ENCODE data around the gene EML6. TPM values are rescaled to one million over a fixed set of nuclear protein-coding genes. Genes with fewer than 3 reads are reported as not detected.

The EML6 gene
- polyA plus RNA-seq, 1 donor = 26.8 TPM

DNA sequence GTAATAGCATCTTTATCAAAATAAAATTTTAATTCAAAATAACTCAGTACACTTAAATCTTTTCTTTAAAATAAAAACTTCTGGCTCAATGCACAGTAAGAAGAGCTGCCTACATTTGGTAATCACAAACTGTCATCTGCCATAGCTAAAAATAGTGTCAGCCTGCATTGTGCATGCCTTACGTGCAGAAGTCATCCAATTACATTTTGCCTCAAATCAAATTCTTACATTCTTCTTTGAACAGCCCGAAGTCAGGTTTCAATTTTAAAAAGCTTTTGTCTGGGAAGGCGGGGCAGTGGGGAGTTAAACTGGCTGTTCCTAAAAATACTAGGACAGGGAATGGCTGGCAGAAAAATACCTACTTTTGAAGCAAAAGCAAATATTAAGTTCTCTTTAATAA is 275.7 kb downstream of the EML6 start:
- DNase-seq (ENCODE audit: low read depth) = no peak

DNA sequence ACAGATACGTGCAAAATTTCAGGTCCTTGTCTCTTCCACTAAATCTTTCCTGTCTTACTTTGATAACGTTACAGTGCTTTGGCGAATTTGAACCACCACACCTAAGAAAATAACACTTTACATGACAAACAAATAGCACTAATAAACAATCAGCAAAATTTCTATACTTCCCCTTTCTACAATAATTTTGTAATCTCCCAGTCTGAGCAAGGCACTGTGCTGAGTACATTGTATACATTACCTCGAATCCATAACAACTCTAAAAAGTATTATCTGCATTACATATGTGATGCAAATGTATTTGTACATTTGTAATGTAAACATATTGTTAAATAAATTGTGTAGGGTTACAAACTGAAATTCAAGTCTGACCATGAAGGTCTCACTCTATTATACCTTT is 276.9 kb downstream of the EML6 start:
- DNase-seq (ENCODE audit: low read depth) = no peak

DNA sequence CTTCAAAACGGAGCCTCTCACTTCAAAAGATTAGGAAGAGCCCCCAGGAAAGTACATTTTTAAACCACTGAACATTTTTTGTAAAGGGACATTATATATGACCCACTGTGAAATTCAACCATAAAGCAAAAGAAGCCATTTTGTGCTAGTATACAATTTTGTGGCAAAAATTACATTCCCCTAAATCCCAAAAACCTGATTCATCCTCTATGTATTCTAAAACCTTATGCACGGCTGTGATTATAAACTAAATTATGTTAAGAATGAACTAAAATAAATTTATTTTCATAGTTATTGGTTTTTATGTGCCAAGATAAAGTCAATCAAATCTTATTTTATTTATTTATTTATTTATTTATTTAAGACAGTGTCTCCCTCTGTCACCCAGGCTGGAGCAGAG is 278.3 kb downstream of the EML6 start:
- no peak for DNase-seq (ENCODE audit: low read depth)

DNA sequence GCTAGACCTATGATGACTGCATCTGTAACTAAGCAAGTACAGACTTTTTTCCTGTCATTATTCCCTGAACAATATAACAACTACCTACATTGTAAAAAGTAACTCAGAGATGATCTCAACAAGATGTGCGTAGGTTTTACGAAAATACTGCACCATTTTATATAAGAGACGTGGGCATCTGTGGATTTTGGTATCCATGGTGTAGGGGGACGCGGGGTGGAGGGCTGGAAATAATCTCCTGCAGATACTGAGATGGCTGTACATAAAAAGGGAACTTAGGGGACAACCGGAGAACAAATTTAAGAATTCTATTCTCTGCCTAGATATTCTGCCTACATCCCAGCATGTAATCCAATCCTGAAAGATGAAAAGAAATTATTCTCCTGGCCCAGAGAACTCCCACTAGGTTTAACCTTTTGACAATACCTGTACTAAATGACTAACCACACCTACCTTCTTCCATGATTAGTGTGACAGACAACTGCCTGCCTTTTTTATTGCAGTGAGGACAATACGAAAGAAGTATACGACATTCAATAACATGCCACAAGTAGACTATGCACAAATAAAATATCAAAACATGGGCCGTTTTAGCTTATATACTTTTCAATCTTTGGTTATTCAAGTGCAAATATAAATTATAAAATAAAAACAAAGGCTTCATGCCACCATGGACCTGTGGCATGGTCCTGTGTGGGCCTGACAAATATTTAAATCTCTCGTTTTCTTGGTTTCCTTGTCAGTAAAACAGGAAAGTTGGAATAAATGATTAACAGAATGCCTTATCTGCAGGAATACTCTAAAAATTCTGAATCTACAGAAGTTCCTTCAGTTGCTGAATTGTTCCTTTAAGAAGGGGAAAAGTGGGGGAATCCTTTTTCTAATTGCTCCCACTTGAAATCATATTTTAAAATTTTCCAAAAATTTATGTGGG is 280.5 kb downstream of the EML6 start:
- no peak for DNase-seq (ENCODE audit: low read depth)

DNA sequence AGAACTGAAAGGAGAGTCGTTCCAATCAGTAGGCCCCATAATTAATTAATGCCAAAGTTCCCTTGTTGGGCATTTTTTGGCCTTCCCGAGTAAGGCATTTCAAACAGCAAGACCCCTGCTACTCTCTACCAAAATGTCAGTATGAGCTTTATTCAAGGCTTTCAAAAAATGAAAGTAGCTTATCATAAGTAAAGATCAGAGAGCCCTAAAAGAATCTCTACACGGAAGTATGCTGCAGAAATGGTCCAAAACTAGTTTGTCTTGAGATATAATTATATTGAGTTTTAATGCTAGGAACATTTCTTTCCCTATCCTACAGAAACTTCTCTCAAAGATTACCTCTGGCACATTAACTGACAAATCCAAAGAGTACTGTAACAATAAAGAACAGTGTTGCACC is 282.8 kb downstream of the EML6 start:
- DNase-seq (ENCODE audit: low read depth) = no peak

DNA sequence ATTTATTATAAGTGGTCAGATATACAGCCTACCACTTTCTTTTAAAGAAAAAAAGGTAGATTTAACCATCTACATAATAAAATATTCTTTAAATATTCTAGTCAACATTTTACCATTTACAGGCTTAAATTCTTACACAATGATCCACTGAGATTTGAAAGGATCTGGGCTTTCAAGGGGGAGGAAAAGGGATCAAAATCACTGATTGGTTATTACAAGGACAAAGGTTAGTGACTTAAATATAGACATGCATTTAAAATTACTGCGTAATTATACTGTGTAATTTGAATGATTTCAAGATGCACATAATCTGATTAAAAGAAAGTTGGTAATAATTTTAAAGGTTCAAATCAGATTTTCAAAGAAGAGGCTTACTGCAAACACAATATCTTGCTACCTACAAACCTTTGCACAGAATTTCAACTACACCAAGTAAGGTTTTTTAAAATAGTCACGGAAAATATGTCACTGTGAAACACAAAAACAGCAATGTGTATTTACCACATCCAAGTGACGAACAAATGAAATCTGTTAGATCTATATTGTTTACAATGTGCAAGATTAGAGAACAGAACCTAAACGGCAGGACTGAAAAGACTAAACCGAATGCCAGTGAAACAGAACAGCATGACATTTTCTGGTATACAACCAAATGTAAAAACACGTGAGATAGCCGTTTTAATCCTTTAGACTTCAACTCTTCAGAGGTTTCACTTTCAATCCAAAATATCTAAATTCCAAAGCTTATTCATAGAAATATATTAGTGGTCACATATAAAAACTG is 286.0 kb downstream of the EML6 start:
- no peak for DNase-seq (ENCODE audit: low read depth)

DNA sequence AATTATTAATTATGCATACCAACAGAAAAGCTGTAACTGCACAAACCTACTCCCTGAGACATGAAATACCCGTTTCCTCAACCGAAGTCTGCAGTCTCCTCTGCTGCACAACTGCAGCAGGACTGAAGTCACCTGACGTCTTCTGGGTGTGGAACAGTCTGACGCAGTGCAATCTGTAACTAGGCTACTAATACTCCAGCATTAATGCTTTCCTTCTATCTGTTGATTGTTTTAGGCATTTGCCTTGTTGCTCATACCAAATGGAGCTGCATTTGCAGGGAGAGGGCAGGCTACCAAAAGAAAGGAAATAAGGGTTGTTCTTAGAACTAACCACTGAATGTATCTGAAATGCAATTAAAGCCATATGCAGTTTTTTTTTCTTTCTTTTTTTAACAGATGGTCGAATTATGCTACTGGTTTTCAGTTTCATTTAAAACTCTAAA is 286.7 kb downstream of the EML6 start:
- no peak for DNase-seq (ENCODE audit: low read depth)

DNA sequence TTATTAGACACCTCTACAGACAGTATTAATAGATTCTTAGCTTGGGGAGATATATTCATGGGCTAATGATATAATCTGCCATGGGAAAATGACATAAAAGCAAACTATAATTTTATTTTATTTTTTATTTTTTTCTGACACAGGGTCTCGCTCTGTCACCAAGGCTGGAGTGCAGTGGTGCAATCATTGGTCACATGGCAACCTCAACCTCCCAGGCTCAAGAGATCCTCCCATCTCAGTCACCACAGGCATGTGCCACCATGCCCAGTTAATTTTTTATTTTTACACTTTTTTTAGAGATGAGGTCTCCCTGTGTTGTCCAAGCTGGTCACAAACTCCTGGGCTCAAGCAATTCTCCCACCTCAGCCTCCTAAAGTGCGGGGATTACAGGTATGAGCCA is 287.5 kb downstream of the EML6 start:
- DNase-seq (ENCODE audit: low read depth) = no peak

DNA sequence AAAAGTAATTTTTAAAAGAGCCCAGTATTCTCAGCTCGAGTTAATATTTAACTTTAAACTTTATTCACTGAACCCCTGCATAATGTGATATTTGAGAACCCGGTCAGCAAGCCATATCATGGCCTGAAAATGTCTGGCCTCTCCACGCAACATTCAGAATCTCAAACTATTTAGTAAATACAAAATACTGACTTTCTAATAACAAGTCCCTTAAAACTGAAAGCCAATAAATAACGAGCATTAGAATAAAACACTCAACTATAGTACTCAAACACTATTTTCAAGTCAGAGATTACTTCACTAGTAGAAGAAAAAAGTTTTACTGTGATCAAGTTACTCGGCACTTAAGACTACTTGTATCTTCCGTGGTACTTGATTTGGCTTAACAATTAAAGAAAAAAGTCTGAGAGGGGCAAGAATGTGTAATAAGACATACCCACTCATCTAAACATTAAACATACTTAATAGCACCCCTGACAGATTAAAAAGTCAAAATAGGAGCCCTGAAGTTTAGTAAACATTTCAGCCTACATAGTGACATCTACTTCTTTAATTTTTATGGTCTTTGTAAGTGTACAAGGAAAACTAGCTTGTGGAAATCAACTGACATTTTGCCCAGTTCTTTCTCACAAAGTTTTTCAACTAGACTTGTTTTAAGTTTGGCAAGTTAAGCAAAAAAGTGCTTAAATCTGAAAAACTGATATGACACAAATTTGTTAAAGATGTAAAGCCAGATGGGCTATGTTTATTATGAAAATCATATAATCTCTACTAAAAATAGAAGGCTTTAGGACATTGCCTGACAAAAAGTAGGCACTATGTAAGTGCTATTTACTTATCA is 288.6 kb downstream of the EML6 start:
- no peak for DNase-seq (ENCODE audit: low read depth)

DNA sequence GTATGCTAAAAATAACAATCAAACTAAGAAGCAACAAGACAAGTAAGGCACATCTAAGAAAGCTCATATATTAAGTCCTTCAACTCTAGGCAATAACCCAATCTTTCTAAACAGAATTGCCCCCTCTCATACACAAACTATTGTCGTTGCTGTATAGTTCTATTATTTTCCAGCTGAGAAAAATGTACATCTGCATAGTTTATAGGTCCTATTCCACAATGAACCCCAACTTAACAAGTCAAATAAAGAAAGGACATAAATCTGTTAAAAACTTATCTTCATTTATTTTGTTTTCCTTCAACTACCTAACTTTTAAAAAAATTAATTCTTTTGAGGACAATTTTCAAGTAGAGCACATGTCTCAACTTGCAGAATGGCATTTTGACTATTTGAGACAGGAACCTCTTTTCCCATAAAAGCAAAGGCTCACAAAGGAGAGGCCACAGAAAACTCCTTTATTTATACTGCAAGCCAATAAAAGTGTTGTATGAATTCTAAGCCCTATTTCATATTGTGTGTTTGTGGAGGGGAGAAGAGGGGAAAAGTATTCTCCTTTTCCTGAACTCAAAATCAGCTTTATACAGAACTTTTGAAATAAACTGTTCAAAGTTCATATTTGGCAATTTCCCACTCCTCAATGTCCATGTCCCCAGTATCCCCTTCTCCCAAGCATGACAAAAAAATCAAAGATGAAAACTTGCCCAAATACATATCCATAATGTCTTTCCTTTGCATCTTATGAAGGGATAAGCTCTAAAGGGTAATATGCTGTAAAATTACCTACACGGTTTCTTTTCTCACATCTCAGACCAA is 289.4 kb downstream of the EML6 start:
- DNase-seq (ENCODE audit: low read depth) = no peak

DNA sequence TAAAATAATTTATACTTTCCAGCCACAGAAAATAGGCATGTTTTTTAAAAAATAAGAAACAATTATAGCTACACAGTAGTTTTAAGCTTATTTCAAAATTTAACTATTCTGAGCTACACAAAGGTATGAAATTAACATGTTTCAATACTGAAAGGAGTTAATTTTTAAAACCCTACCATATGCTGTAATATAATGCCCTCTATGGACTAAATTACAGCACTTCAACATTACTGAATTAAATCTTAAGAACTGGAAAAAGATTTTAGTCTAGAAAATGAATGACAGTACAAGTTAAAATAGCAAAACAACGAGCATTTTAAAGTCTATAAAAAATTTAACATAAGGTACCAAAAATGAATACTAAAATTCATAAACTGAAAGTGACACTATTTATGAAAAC is 290.5 kb downstream of the EML6 start:
- no peak for DNase-seq (ENCODE audit: low read depth)

DNA sequence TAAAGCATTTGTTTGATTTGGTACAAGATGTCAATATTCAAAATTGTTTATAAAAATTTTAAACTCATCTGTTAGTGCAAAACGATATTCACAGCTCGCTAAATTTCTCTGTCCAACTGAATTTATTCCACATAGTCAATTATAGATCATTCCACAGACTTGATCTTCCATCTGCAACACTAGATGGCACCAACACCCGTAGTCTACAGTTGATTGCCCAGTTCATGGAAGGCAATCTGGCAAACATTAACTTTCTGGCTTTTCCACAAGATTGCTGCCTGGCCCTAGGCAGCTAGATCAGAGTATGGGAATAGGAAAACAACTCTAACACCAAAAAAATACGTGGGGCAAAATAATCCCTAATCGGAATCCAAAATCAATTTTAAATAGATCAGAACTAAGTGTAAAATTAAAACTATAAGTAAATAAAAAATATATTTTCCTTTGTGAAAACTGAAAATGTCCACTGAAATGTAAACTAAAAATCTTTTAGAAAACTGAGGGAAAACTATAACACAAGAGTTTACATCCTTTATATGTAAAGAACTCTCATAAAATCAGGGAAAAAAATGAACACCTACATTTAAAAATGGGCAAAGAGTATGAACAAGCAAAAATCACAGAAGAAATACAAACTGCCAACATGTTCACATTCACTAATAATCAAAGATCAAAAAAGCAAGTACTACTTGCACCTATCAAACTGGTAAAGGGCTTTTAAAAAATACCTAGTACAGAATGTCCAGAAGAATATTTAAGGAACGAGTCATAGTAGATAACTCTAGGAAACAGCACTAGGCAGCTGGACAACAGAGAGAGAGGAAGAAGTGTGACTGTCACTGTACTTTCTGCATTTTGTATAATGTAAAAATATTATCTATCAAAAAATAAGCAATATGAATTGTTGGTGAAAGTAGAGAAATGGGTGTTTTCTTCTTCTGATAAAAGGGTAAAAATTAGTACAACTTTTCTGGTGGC is 291.8 kb downstream of the EML6 start:
- no peak for DNase-seq (ENCODE audit: low read depth)

DNA sequence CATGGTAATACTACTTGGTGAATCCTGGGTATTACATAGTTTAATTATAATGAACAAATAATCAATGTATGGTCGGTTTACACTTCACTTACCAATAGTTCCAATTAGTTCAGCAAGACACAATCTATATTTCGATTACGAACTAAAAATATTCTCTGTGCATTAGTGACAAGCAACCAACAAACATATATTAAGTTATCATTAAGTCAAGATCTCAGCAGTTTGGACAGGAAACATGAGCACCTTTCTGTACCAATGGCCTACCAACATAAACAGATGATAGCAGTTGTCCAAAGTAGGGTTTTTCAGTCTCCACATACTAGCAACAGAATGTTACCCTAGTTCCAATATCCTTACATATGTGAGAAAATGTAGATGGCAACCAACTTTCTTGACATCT is 294.0 kb downstream of the EML6 start:
- no peak for DNase-seq (ENCODE audit: low read depth)

DNA sequence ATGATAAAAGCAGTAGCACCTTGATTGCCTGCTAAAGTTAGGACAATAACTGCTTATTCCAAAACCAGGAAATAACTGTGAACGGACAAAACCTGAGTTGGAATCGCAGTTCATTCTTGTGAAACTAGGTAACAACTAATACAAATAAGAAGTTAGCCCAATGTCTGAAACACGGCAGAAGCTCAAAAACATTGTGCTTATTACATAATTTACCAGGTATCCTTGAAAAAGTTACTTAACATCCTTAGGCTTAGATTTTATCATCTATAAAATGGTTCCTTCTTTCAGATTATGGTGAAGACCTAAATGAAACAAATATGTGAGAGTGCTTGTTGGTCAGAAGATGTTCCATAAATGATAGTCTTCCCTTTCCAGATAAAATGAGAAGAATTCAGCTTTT is 294.4 kb downstream of the EML6 start:
- DNase-seq (ENCODE audit: low read depth) = no peak

DNA sequence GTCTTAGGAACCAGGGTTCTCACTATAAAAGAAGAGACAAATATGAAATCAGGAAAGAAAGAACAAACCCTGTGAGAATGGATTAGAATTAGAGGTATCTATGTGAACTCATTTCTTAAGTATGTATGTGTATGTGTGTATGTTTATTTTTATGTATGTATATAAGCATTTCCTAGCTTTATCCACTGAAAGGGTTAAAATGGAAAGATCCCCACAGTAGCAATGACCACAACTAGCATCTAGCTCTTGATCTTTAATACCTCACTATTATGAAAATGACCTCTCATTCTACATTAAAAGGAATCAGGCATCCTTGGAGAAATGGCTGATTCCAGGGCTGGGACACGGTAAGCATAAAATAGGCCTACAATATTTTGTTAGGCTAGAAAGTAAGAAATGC is 295.2 kb downstream of the EML6 start:
- no peak for DNase-seq (ENCODE audit: low read depth)

DNA sequence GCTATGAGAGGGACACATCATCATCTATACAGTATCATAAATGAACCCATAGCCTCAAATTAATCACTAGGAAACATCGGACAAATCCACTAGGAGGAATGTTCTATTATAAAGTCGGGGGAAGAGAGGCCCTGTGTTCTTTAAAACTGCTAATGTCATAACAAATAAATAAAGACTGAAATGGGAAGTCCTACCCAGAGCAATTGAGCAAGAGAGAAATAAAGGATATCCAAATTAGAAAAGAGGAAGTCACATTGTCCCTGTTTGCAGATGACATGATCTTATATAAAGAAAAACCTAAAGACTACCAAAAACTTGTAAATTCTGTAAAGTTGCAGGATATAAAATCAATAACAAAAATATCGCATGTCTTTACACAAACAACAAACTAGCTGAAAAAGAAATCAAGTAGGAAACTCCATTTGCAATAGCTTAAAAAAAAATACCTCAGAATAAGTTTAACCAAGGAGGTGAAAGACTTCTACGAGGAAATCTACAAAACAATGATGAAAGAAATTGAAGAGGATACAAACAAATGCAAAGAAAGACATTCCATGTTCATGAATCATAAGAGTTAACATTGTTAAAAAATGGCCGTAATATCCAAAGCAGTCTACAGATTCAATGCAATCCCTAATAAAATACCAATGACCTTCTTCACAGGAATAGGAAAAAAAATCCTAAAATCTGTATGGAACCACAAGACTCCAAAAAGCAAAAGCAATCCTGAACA is 296.2 kb downstream of the EML6 start:
- DNase-seq (ENCODE audit: low read depth) = no peak

All from forelimb muscle (tissue), 1 donor.